ENCODE data around the gene GABRD. TPM values are rescaled to one million over a fixed set of nuclear protein-coding genes. Genes with fewer than 3 reads are reported as not detected.

GABRD gene
- total and polyA plus RNA-seq, 2 experiments from 2014 or later: not detected

GRCh38 chr1:2009101-2010053 lies 9.8 kb upstream of the GABRD start:
- no peak overlapping the region for H3K4me3 ChIP-seq
- H3K27ac ChIP-seq: no peak overlapping the region
- no peaks in the 10 kb centered on the region for H3K79me2 ChIP-seq (ENCODE audit: insufficient read depth)
- H3K27me3 ChIP-seq (replicated peaks; ENCODE audit: insufficient read depth): peaks cover 59% of the 10 kb centered on the region
- no peaks in the 10 kb centered on the region for H3K36me3 ChIP-seq (ENCODE audit: low read depth)
- TF ChIP-seq EZH2phosphoT487 (IDR thresholded peaks at IDR 0.05; ENCODE audit: insufficient read depth, low read depth) (no peak), EZH2 (IDR thresholded peaks at IDR 0.05; ENCODE audit: insufficient read depth, poor library complexity, severe bottlenecking) (no peak)
- 68 to 72% methylated on average over 27 of the region's 27 CpGs for WGBS, 2 experiments (ENCODE audit: low coverage in 1 of 2, low lambda C conversion rate in 2 of 2, missing lambda C conversion rate in 2 of 2)
- no peak overlapping the region for H3K9ac ChIP-seq
- no peak overlapping the region for H2AFZ ChIP-seq
- in situ Hi-C loops (cut with MboI): no loop called here
- H3K4me2 ChIP-seq (ENCODE audit: unreplicated experiment): no peak overlapping the region
- no peaks in the 10 kb centered on the region for H4K20me1 ChIP-seq (ENCODE audit: insufficient read depth)
- H3K4me1 ChIP-seq (ENCODE audit: insufficient read depth): no peaks in the 10 kb centered on the region
- DNase-seq: no peak
- H3K9me3 ChIP-seq (ENCODE audit: low read depth): no peaks in the 10 kb centered on the region
- no peaks in the 10 kb centered on the region for H3F3A ChIP-seq (ENCODE audit: insufficient read depth)
- no peaks in the 10 kb centered on the region for H3K9me2 ChIP-seq (ENCODE audit: insufficient read depth)

- H2AFZ ChIP-seq: no peak overlapping the region
- in situ Hi-C loops (cut with MboI): no loop called here
- no peak for DNase-seq
- WGBS, 2 experiments (ENCODE audit: low coverage in 1 of 2, low lambda C conversion rate in 2 of 2, missing lambda C conversion rate in 2 of 2): 75 to 81% methylated on average over 13 to 15 of the region's 15 CpGs
- no peak overlapping the region for H3K27ac ChIP-seq
- H3K9ac ChIP-seq: no peak overlapping the region
- no peaks in the 10 kb centered on the region for H4K20me1 ChIP-seq (ENCODE audit: insufficient read depth)
- TF ChIP-seq EZH2phosphoT487 (IDR thresholded peaks at IDR 0.05; ENCODE audit: insufficient read depth, low read depth) (no peak), EZH2 (IDR thresholded peaks at IDR 0.05; ENCODE audit: insufficient read depth, poor library complexity, severe bottlenecking) (no peak)
- no peaks in the 10 kb centered on the region for H3K4me1 ChIP-seq (ENCODE audit: insufficient read depth)
- H3K4me2 ChIP-seq (ENCODE audit: unreplicated experiment): no peak overlapping the region
- no peaks in the 10 kb centered on the region for H3K79me2 ChIP-seq (ENCODE audit: insufficient read depth)
- H3K27me3 ChIP-seq (replicated peaks; ENCODE audit: insufficient read depth): peaks cover 79% of the 10 kb centered on the region
- H3K4me3 ChIP-seq: no peak overlapping the region
- H3K36me3 ChIP-seq (ENCODE audit: low read depth): no peaks in the 10 kb centered on the region
- no peaks in the 10 kb centered on the region for H3K9me2 ChIP-seq (ENCODE audit: insufficient read depth)
- H3K9me3 ChIP-seq (ENCODE audit: low read depth): no peaks in the 10 kb centered on the region
- H3F3A ChIP-seq (ENCODE audit: insufficient read depth): no peaks in the 10 kb centered on the region
Measured at GRCh38 chr1:2014181-2014580, 5.0 kb upstream of the GABRD start.

- H3F3A ChIP-seq (ENCODE audit: insufficient read depth): no peaks in the 10 kb centered on the region
- WGBS, 2 experiments (ENCODE audit: low coverage in 1 of 2, low lambda C conversion rate in 2 of 2, missing lambda C conversion rate in 2 of 2): 55 to 56% methylated on average over 34 of the region's 34 CpGs
- no peak overlapping the region for H3K4me2 ChIP-seq (ENCODE audit: unreplicated experiment)
- H3K27ac ChIP-seq: no peak overlapping the region
- H3K27me3 ChIP-seq (replicated peaks; ENCODE audit: insufficient read depth): peaks cover 77% of the 10 kb centered on the region
- in situ Hi-C loops (cut with MboI): no loop called here
- H2AFZ ChIP-seq: no peak overlapping the region
- no peaks in the 10 kb centered on the region for H3K9me2 ChIP-seq (ENCODE audit: insufficient read depth)
- DNase-seq: no peak
- no peaks in the 10 kb centered on the region for H4K20me1 ChIP-seq (ENCODE audit: insufficient read depth)
- H3K9ac ChIP-seq: no peak overlapping the region
- H3K36me3 ChIP-seq (ENCODE audit: low read depth): no peaks in the 10 kb centered on the region
- H3K4me3 ChIP-seq: no peak overlapping the region
- no peaks in the 10 kb centered on the region for H3K79me2 ChIP-seq (ENCODE audit: insufficient read depth)
- no peak for TF ChIP-seq EZH2 (IDR thresholded peaks at IDR 0.05; ENCODE audit: insufficient read depth, poor library complexity, severe bottlenecking)
- TF ChIP-seq EZH2phosphoT487 (IDR thresholded peaks at IDR 0.05; ENCODE audit: insufficient read depth, low read depth): no peak
- no peaks in the 10 kb centered on the region for H3K9me3 ChIP-seq (ENCODE audit: low read depth)
- H3K4me1 ChIP-seq (ENCODE audit: insufficient read depth): no peaks in the 10 kb centered on the region
Measured at GRCh38 chr1:2014741-2015735, 4.1 kb upstream of the GABRD start.

DNA sequence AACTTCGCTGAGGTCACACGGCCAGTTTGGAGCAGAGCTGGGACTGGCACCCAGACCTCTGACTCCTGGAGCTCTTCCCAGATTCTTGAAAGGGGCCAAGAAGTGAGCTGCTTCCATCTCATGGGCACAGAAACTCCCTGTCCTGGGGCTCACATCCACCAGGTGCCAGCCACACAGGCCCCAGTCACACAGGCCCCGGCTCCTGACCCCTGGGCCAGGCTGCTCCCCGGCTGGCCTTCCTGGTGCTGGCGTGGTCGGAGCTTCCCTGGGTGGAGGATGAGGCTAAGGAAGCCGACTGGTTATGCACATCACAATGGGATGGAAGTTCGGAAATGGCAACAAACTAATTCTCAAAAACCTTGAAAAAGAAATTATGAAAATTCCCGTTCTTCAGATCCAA lies 3.0 kb upstream of the GABRD start:
- Histone ChIP-seq H3K9me2 (ENCODE audit: insufficient read depth) (no peaks in the 10 kb centered on the region), H3K4me3 (no peak overlapping the region), H4K20me1 (ENCODE audit: insufficient read depth) (no peaks in the 10 kb centered on the region), H3K27me3 (replicated peaks; ENCODE audit: insufficient read depth) (peaks cover 77% of the 10 kb centered on the region), H3K9me3 (ENCODE audit: low read depth) (no peaks in the 10 kb centered on the region), H3K4me1 (ENCODE audit: insufficient read depth) (no peaks in the 10 kb centered on the region), H3F3A (ENCODE audit: insufficient read depth) (no peaks in the 10 kb centered on the region), H3K36me3 (ENCODE audit: low read depth) (no peaks in the 10 kb centered on the region), H3K4me2 (ENCODE audit: unreplicated experiment) (no peak overlapping the region), H3K79me2 (ENCODE audit: insufficient read depth) (no peaks in the 10 kb centered on the region), H3K9ac (no peak overlapping the region), H3K27ac (no peak overlapping the region), H2AFZ (no peak overlapping the region)
- DNase-seq: no peak
- WGBS, 2 experiments (ENCODE audit: low coverage in 1 of 2, low lambda C conversion rate in 2 of 2, missing lambda C conversion rate in 2 of 2): 63 to 72% methylated on average over 9 of the region's 9 CpGs
- in situ Hi-C loops (cut with MboI): no loop called here
- TF ChIP-seq EZH2 (IDR thresholded peaks at IDR 0.05; ENCODE audit: insufficient read depth, poor library complexity, severe bottlenecking) (no peak), EZH2phosphoT487 (IDR thresholded peaks at IDR 0.05; ENCODE audit: insufficient read depth, low read depth) (no peak)
